IMR-90 (cell line): ENCODE measurements around the gene EIF4G3. TPM values are rescaled to one million over a fixed set of nuclear protein-coding genes. Genes with fewer than 3 reads are reported as not detected.
A peak's percentile ranks its signal among the peaks of the same experiment; 100 is the strongest.

Experiments
- ATAC-seq: fragments of 200-7000 bp; cut with Tn5 transposase; 2 replicates; pipeline ENCODE4 v1.9.1; 2020; ENCODE audit warnings: low read depth, mild to moderate bottlenecking, moderate library complexity
- BruUV-seq: library from RNA; stranded (reverse); fragments of 400-500 nt; replicated peaks from 2 replicates; lab custom pipeline; 2021; lab: Mats Ljungman, UMichigan
- CTCF ChIA-PET: fragments of 300-600 bp; formaldehyde crosslinking; extraction: SDS; loops from one replicate; lab custom pipeline; 2021; ENCODE audit warnings: antibody characterized with exemption; lab: Yijun Ruan, JAX
- POLR2A ChIA-PET: fragments of 300-600 bp; sonication (Branson Sonifier 250); formaldehyde crosslinking; loops from one replicate; lab custom pipeline; 2022; ENCODE audit warnings: antibody characterized with exemption; ENCODE audit not compliant: unreplicated experiment; lab: Charles Lee
- DNase-seq: peaks from one replicate; pipeline ENCODE4 v3.0.0; 2013
- H2AFZ ChIP-seq: replicated peaks from 2 replicates; pipeline ENCODE3; 2013; ENCODE audit warnings: low read length, mild to moderate bottlenecking; ENCODE audit not compliant: poor library complexity
- H2AK5ac ChIP-seq: 2 replicates; pipeline ENCODE4 v1.6.1; 2013; ENCODE audit warnings: low read depth, low read length, inconsistent platforms
- H2AK9ac ChIP-seq: replicated peaks from 2 replicates; pipeline ENCODE3; 2013; ENCODE audit warnings: mild to moderate bottlenecking, low read depth, low read length, moderate library complexity; ENCODE audit not compliant: poor library complexity
- H2BK120ac ChIP-seq: 2 replicates; pipeline ENCODE4 v1.6.1; 2013; ENCODE audit warnings: low read depth, low read length, inconsistent platforms
- H2BK15ac ChIP-seq: 3 replicates; pipeline ENCODE4 v1.6.1; 2013; ENCODE audit warnings: low read depth, low read length, inconsistent platforms
- H2BK20ac ChIP-seq: 2 replicates; pipeline ENCODE4 v1.6.1; 2013; ENCODE audit warnings: low read depth, mild to moderate bottlenecking, inconsistent platforms, low read length, moderate library complexity
- H2BK5ac ChIP-seq: 2 replicates; pipeline ENCODE4 v1.6.1; 2013; ENCODE audit warnings: mild to moderate bottlenecking, low read depth, low read length, inconsistent platforms; ENCODE audit not compliant: poor library complexity, severe bottlenecking
- H3K14ac ChIP-seq: replicated peaks from 2 replicates; pipeline ENCODE4 v1.6.1; 2013; ENCODE audit warnings: low read depth, low read length, inconsistent platforms
- H3K18ac ChIP-seq: 2 replicates; pipeline ENCODE4 v1.6.1; 2013; ENCODE audit warnings: low read depth, low read length, control low read depth
- H3K23ac ChIP-seq: 2 replicates; pipeline ENCODE4 v1.6.1; 2013; ENCODE audit warnings: low read depth, low read length, inconsistent platforms
- H3K27ac ChIP-seq: 2 replicates; pipeline ENCODE4 v1.5.1; 2013; ENCODE audit warnings: mild to moderate bottlenecking, control low read depth, low read length; ENCODE audit not compliant: insufficient read depth
- H3K27me3 ChIP-seq: 2 replicates; pipeline ENCODE4 v1.6.1; 2013; ENCODE audit warnings: low read length; ENCODE audit not compliant: control insufficient read depth, insufficient read depth
- H3K36me3 ChIP-seq: 2 replicates; pipeline ENCODE4 v1.6.1; 2013; ENCODE audit warnings: low read length, mixed read lengths; ENCODE audit not compliant: control insufficient read depth, insufficient read depth
- H3K4ac ChIP-seq: 2 replicates; pipeline ENCODE4 v1.6.1; 2013; ENCODE audit warnings: low read depth, low read length, inconsistent platforms
- H3K4me1 ChIP-seq: 2 replicates; pipeline ENCODE4 v1.6.1; 2013; ENCODE audit warnings: low read length, mixed read lengths; ENCODE audit not compliant: control insufficient read depth, insufficient read depth
- H3K4me2 ChIP-seq: 2 replicates; pipeline ENCODE4 v1.6.1; 2013; ENCODE audit warnings: low read depth, mild to moderate bottlenecking, control low read depth, low read length, moderate library complexity
- H3K4me3 ChIP-seq: 2 replicates; pipeline ENCODE4 v1.5.1; 2013; ENCODE audit warnings: low read depth, mild to moderate bottlenecking, control low read depth, low read length, moderate library complexity; ENCODE audit not compliant: insufficient read depth
- H3K56ac ChIP-seq: 2 replicates; pipeline ENCODE4 v1.6.1; 2013; ENCODE audit warnings: low read length, inconsistent platforms; ENCODE audit not compliant: insufficient read depth; ENCODE audit errors: extremely low read depth
- H3K79me1 ChIP-seq, 2 experiments: 2 replicates each; pipeline ENCODE4 v1.6.1; 2013; ENCODE audit warnings: low read length in 2 of 2, inconsistent platforms in 1 of 2, low read depth in 1 of 2
- H3K9ac ChIP-seq: 2 replicates; pipeline ENCODE4 v1.6.1; 2013; ENCODE audit warnings: low read depth, low read length, control low read depth
- H3K9me1 ChIP-seq: 2 replicates; pipeline ENCODE4 v1.6.1; 2013; ENCODE audit warnings: low read length, inconsistent platforms; ENCODE audit not compliant: insufficient read depth
- H3K9me3 ChIP-seq: 2 replicates; pipeline ENCODE4 v1.6.1; 2013; ENCODE audit warnings: low read length; ENCODE audit not compliant: control insufficient read depth, insufficient read depth
- H4K20me1 ChIP-seq: 2 replicates; pipeline ENCODE4 v1.6.1; 2013; ENCODE audit warnings: low read length, inconsistent platforms; ENCODE audit not compliant: insufficient read depth
- H4K5ac ChIP-seq: 2 replicates; pipeline ENCODE4 v1.6.1; 2013; ENCODE audit warnings: mild to moderate bottlenecking, low read depth, low read length, control low read depth
- H4K8ac ChIP-seq, 2 experiments: 2 replicates each; pipeline ENCODE4 v1.6.1; 2013; ENCODE audit warnings: low read depth in 2 of 2, low read length in 2 of 2, control low read depth in 1 of 2, inconsistent platforms in 1 of 2
- H4K91ac ChIP-seq: 2 replicates; pipeline ENCODE4 v1.6.1; 2013; ENCODE audit warnings: low read depth, low read length, inconsistent platforms; ENCODE audit not compliant: insufficient read depth
- CHD1 ChIP-seq: IDR thresholded peaks from 2 replicates; pipeline ENCODE4 v1.6.1; 2012; ENCODE audit warnings: low read depth, low read length, improper control_type of control experiment
- FOS ChIP-seq: fragments of 150-350 bp; IDR thresholded peaks from 2 replicates; pipeline ENCODE4 v1.6.1; 2016; ENCODE audit warnings: low read depth, low read length
- MAFK ChIP-seq: IDR thresholded peaks from 2 replicates; pipeline ENCODE4 v1.6.1; 2012; ENCODE audit warnings: low read depth, low read length, improper control_type of control experiment
- NFE2L2 ChIP-seq: fragments of 150-350 bp; IDR thresholded peaks from 2 replicates; pipeline ENCODE4 v1.6.1; 2016; ENCODE audit warnings: low read depth, mild to moderate bottlenecking, low read length
- POLR2A ChIP-seq: IDR thresholded peaks from 2 replicates; pipeline ENCODE4 v1.6.1; 2012; ENCODE audit warnings: mild to moderate bottlenecking, low read depth, low read length
- RAD21 ChIP-seq: IDR thresholded peaks from 2 replicates; pipeline ENCODE4 v1.6.1; 2012; ENCODE audit warnings: low read length, improper control_type of control experiment
- RFX5 ChIP-seq: IDR thresholded peaks from 2 replicates; pipeline ENCODE4 v1.8.0; 2012; ENCODE audit warnings: low read depth, mild to moderate bottlenecking, low read length, moderate library complexity
- WGBS, 2 experiments: methylation state at CpG; one replicate each; pipeline versions ENCODE4 v1.1.5 to v1.1.7; 2013; ENCODE audit warnings: missing lambda C conversion rate in 2 of 2; ENCODE audit not compliant: insufficient read length in 1 of 2; ENCODE audit errors: extremely low coverage in 2 of 2; 5-methylcytosine and 5-hydroxymethylcytosine counted together
- dilution Hi-C: fragments of 300-500 bp; cut with HindIII; formaldehyde crosslinking; loops from one replicate; pipeline ENCODE4 v1.14.3; 2018; ENCODE audit warnings: low sequenced_read_pairs; ENCODE audit not compliant: unreplicated experiment
- in situ Hi-C: fragments of 300-500 bp; cut with MboI; formaldehyde crosslinking; loops from 3 replicates; pipeline ENCODE4 v1.14.3; 2019; ENCODE audit warnings: low sequenced_read_pairs, inconsistent platforms, mixed read lengths
- intact Hi-C: fragments of 100-400 bp; cut with micrococcal nuclease; formaldehyde crosslinking; loops from 2 replicates; pipeline ENCODE4 v1.10.0; 2022
- polyA plus RNA-seq, 3 experiments: library from polyadenylated mRNA; depleted of rRNA; stranded (reverse); fragments of >200 nt; gene quantifications; 2 replicates each; pipeline ENCODE4 v1.2.3, GENCODE V29; 2012; ENCODE audit warnings: low replicate concordance in 1 of 3
- total RNA-seq: library from RNA; depleted of rRNA; stranded (reverse); fragments of >200 nt; gene quantifications from 2 replicates; pipeline ENCODE4 v1.2.3, GENCODE V29; 2012
- TF ChIP-seq, protein P1 (sequence below): fragments of 150-350 bp; IDR thresholded peaks from 2 replicates; pipeline ENCODE4 v1.6.1; 2017; ENCODE audit warnings: mild to moderate bottlenecking, antibody characterized with exemption, low read length, low read depth

The EIF4G3 gene
- total and polyA plus RNA-seq, 2 of the 4 experiments (the other 2 are of a cell fraction): 25.8 to 49.2 TPM

DNA sequence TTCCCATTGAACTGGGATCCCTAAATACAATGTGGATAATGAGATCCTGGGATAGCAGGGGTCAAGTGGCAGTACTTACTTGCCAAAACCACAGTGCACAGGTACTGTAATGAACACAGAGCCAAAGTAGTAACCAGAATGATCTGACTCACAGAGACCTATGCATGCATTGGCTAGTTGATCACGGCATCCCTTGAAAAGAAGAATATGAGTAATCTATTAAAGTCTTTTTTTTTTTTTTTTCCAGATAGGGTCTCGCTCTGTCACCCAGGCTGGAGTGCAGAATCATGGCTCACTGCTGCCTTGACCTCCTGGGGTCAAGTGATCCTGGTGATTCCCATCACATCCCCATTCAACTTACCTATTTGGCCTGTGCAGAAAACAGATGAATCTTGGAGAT is 29.4 kb upstream of the EIF4G3 start:
- no peak overlapping the region for H3K56ac ChIP-seq

More for the DNA sequence above, 29.4 kb upstream of the EIF4G3 start:
- BruUV-seq: no TSS peak
- ChIA-PET CTCF (no interaction called here), POLR2A (no interaction called here)
- H3K27me3 ChIP-seq: no peaks in the 10 kb centered on the region
- no peak overlapping the region for H2BK120ac ChIP-seq
- no peak overlapping the region for H3K14ac ChIP-seq
- no peak overlapping the region for H2AK9ac ChIP-seq
- no peak overlapping the region for H4K5ac ChIP-seq
- H3K27ac ChIP-seq: no peak overlapping the region
- H2AFZ ChIP-seq: no peak overlapping the region
- ATAC-seq (no peak), DNase-seq (peak; percentile 54)
- H3K4me2 ChIP-seq: no peak overlapping the region
- dilution Hi-C loops: no loop called here
- H4K91ac ChIP-seq: no peak overlapping the region
- no peaks in the 10 kb centered on the region for H3K79me1 ChIP-seq
- H2BK20ac ChIP-seq: no peak overlapping the region
- H3K4me3 ChIP-seq: no peak overlapping the region
- no peak overlapping the region for H2AK5ac ChIP-seq
- H2BK5ac ChIP-seq: no peak overlapping the region
- H3K9me3 ChIP-seq: no peaks in the 10 kb centered on the region
- H3K4ac ChIP-seq: no peak overlapping the region
- no peaks in the 10 kb centered on the region for H3K4me1 ChIP-seq
- H3K9me1 ChIP-seq: no peaks in the 10 kb centered on the region; the same call in 1 of the 2 replicates
- intact Hi-C loops: no loop called here
- H3K9ac ChIP-seq: no peak overlapping the region
- TF ChIP-seq CHD1 (no peak), RAD21 (no peak), RFX5 (no peak), POLR2A (no peak), MAFK (no peak), NFE2L2 (no peak), FOS (no peak)
- TF ChIP-seq, protein P1, sequence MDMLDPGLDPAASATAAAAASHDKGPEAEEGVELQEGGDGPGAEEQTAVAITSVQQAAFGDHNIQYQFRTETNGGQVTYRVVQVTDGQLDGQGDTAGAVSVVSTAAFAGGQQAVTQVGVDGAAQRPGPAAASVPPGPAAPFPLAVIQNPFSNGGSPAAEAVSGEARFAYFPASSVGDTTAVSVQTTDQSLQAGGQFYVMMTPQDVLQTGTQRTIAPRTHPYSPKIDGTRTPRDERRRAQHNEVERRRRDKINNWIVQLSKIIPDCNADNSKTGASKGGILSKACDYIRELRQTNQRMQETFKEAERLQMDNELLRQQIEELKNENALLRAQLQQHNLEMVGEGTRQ: no peak
- no peaks in the 10 kb centered on the region for H3K36me3 ChIP-seq
- H2BK15ac ChIP-seq: no peak overlapping the region
- in situ Hi-C loops: loop anchor here (25.0 kb wide), 1 partner anchor 669 kb away; no protein-coding TSS in a partner anchor
- H3K23ac ChIP-seq: no peak overlapping the region
- H4K8ac ChIP-seq: no peak overlapping the region
- no peaks in the 10 kb centered on the region for H4K20me1 ChIP-seq
- WGBS, 2 experiments: no CpG with 5 or more reads among the region's 2 CpGs
- H3K18ac ChIP-seq: no peak overlapping the region
